ENCODE measurements around the gene HOXB8. TPM values are rescaled to one million over a fixed set of nuclear protein-coding genes. Genes with fewer than 3 reads are reported as not detected.

HOXB8 gene
- total RNA-seq, 4 donors from 2014 or later, result 0.27 to 3.9 TPM; not detected in 2

DNA sequence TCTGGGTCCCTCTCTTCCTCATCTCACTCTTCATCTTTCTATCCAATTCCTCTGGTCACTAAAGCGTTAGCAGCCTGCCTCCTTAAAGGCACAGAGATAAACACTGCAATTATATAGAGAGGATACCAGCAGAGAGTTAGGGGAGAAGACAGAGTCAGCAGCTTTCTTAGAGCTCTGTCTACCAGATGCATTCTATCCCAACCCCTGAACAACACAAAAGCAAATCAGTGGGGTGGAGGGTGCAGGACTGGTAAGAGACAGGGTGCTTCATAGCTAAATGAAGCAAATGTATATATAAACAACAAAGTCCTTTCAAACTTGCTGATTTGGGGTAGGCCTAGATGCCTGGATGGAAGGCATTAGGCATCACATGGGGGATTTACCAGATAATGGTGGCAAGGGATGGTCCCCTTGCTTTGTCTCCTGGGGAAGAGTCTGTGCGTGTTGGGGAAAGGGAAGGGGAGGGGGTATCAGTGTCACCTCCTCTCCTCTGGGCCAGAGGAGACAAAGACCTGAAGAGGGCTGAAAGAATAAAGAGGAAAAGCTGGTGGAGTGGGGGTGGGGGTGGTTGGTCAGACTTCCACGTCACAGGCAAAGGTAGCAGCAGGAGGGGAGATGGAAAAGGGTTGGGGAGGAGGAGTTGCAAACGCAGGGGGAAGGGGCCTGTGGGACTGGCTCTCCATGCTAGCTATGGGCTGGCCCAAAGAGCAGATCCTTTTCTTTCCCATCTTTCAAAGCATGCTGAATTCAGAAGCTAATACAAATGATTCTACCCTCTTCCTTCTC lies 49.0 kb downstream of the HOXB8 start:
- H3K27ac ChIP-seq, result peak overlapping the region in 3 of 4 donors; percentile 97 to 98 (median 97)
- no peaks in the 10 kb centered on the region for H3K27me3 ChIP-seq
- WGBS, 2 donors (ENCODE audit: low coverage in 1 of 2), result 55 to 70% methylated on average over 4 of the region's 4 CpGs
- no peak for TF ChIP-seq POLR2A (IDR thresholded peaks at IDR 0.05)
- TF ChIP-seq, protein P1, sequence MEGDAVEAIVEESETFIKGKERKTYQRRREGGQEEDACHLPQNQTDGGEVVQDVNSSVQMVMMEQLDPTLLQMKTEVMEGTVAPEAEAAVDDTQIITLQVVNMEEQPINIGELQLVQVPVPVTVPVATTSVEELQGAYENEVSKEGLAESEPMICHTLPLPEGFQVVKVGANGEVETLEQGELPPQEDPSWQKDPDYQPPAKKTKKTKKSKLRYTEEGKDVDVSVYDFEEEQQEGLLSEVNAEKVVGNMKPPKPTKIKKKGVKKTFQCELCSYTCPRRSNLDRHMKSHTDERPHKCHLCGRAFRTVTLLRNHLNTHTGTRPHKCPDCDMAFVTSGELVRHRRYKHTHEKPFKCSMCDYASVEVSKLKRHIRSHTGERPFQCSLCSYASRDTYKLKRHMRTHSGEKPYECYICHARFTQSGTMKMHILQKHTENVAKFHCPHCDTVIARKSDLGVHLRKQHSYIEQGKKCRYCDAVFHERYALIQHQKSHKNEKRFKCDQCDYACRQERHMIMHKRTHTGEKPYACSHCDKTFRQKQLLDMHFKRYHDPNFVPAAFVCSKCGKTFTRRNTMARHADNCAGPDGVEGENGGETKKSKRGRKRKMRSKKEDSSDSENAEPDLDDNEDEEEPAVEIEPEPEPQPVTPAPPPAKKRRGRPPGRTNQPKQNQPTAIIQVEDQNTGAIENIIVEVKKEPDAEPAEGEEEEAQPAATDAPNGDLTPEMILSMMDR (IDR thresholded peaks at IDR 0.05), result no peak
- no peak for TF ChIP-seq POLR2AphosphoS5 (IDR thresholded peaks at IDR 0.05)
- no peak for TF ChIP-seq EP300 (IDR thresholded peaks at IDR 0.05)
- H3K4me1 ChIP-seq, result peaks cover 5 to 100% (median 63%) of the 10 kb centered on the region in 3 donors
- no peaks in the 10 kb centered on the region for H3K36me3 ChIP-seq
- ATAC-seq, result no peak
- H3K4me3 ChIP-seq, result no peak overlapping the region
- no peaks in the 10 kb centered on the region for H3K9me3 ChIP-seq

DNA sequence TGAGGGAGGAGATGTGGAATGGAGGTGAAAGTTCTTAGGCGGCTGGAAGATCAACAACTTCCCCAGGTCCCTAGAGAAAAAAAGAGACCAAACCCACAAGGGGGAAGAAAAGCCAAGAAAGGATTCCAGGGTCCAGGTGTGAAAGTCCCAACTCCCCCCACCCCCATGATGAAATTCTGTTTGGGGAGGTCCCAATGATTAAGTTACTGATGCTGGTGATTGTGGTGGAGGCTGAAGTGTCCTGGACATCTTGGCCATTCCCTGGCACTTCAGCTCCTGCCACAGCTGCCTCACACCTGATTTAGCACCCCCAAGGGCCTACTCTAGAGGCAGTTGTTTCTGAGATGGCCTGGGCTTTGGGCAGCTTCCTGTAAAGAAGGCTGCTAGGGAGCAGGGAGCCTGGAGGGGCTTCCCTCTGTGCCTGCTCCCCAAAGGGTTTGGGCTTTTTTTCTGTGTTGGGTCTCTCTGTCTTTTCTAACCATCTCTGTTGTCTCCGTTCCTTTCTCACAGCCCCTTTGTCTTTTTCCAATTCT lies 50.0 kb downstream of the HOXB8 start:
- Histone ChIP-seq H3K4me3 (peak overlapping the region in 1 of 2 donors; percentile 63), H3K36me3 (no peaks in the 10 kb centered on the region), H3K27me3 (no peaks in the 10 kb centered on the region), H3K4me1 (peaks cover 5 to 100% (median 69%) of the 10 kb centered on the region in 3 donors), H3K27ac (peak overlapping the region in 3 of 4 donors; percentile 97 to 98 (median 97)), H3K9me3 (no peaks in the 10 kb centered on the region)
- TF ChIP-seq EP300 (IDR thresholded peaks at IDR 0.05), result no peak
- TF ChIP-seq POLR2AphosphoS5 (IDR thresholded peaks at IDR 0.05), result no peak
- TF ChIP-seq, protein P1 (IDR thresholded peaks at IDR 0.05), result no peak
- TF ChIP-seq POLR2A (IDR thresholded peaks at IDR 0.05), result no peak
- ATAC-seq, result no peak
- WGBS, 2 donors (ENCODE audit: low coverage in 1 of 2), result 60 to 100% methylated on average over 1 to 2 of the region's 2 CpGs

- Histone ChIP-seq H3K27ac (peak overlapping the region; percentile 68 to 98 (median 97)), H3K27me3 (no peaks in the 10 kb centered on the region), H3K4me1 (peaks cover 5 to 100% (median 73%) of the 10 kb centered on the region in 3 donors), H3K36me3 (no peaks in the 10 kb centered on the region), H3K4me3 (peak overlapping the region; percentile 43 to 63), H3K9me3 (no peaks in the 10 kb centered on the region)
- ATAC-seq, result peak; percentile 66
- WGBS, 2 donors (ENCODE audit: low coverage in 1 of 2), result 3% methylated on average over 9 to 17 of the region's 73 CpGs
- peak in 1 of 2 donors; percentile 26 for TF ChIP-seq POLR2A (IDR thresholded peaks at IDR 0.05)
- no peak for TF ChIP-seq EP300 (IDR thresholded peaks at IDR 0.05)
- TF ChIP-seq, protein P1 (IDR thresholded peaks at IDR 0.05), result peak in 1 of 4 experiments; percentile 13
- TF ChIP-seq POLR2AphosphoS5 (IDR thresholded peaks at IDR 0.05), result peak; percentile 45
These were observed 50.7 kb downstream of the HOXB8 start for GRCh38 chr17:48564188-48565021.

- Histone ChIP-seq H3K27ac (peak overlapping the region; percentile 68 to 98 (median 97)), H3K4me3 (peak overlapping the region; percentile 43 to 63)
These were observed 51.3 kb downstream of the HOXB8 start for GRCh38 chr17:48563867-48564187.

More at GRCh38 chr17:48563867-48564187, 51.3 kb downstream of the HOXB8 start:
- WGBS, 2 donors (ENCODE audit: low coverage in 1 of 2), result 10% methylated on average over 4 of the region's 10 CpGs; no CpG with 5 or more reads in 1 of the 2 donors
- Histone ChIP-seq H3K9me3 (no peaks in the 10 kb centered on the region), H3K27me3 (no peaks in the 10 kb centered on the region), H3K36me3 (no peaks in the 10 kb centered on the region), H3K4me1 (peaks cover 5 to 100% (median 74%) of the 10 kb centered on the region in 3 donors)
- ATAC-seq, result no peak
- no peak for TF ChIP-seq POLR2AphosphoS5 (IDR thresholded peaks at IDR 0.05)
- TF ChIP-seq EP300 (IDR thresholded peaks at IDR 0.05), result no peak
- TF ChIP-seq, protein P1 (IDR thresholded peaks at IDR 0.05), result no peak
- no peak for TF ChIP-seq POLR2A (IDR thresholded peaks at IDR 0.05)
